Thyroid gland (tissue), 4 donors: Measurements from ENCODE around the gene DLK2. TPM values are rescaled to one million over a fixed set of nuclear protein-coding genes. Genes with fewer than 3 reads are reported as not detected.
A peak's percentile ranks its signal among the peaks of the same experiment; 100 is the strongest.

Experiments
- DNase-seq, 2 donors: peaks; one replicate each; pipeline ENCODE4 v3.0.0-alpha.2; 2019
- H3K27ac ChIP-seq, 3 donors: fragments of 200-600 bp; sonication (generic); 1 replicate in 2 of 3; 2 replicates in 1 of 3; pipeline ENCODE4 v1.5.1; 2016 to 2019; ENCODE audit warnings: mild to moderate bottlenecking in 1 of 3, moderate library complexity in 1 of 3
- H3K27me3 ChIP-seq: fragments of 200-600 bp; sonication (generic); one replicate; pipeline ENCODE4 v1.5.1; 2019
- H3K36me3 ChIP-seq, 2 donors: fragments of 200-600 bp; sonication (generic); one replicate each; pipeline ENCODE4 v1.5.1; 2016 to 2019
- H3K4me1 ChIP-seq, 2 donors: fragments of 200-600 bp; sonication (generic); one replicate each; pipeline ENCODE4 v1.5.1; 2017 to 2019
- H3K4me3 ChIP-seq, 3 donors: fragments of 200-600 bp; sonication (generic); replicated peaks in 1 of 3; 1 replicate in 2 of 3; 2 replicates in 1 of 3; pipeline ENCODE4 v1.5.1; 2016; ENCODE audit warnings: mild to moderate bottlenecking in 1 of 3
- H3K9me3 ChIP-seq: fragments of 200-600 bp; sonication (generic); one replicate; pipeline ENCODE4 v1.5.1; 2017
- CTCF ChIP-seq, 6 experiments: fragments of 200-600 bp in 3 of 6; fragments of 450-650 bp in 3 of 6; sonication (generic) in 3 of 6; IDR thresholded peaks; one replicate each; pipeline ENCODE4 v1.5.1; 2016 to 2019; ENCODE audit warnings: antibody characterized with exemption in 6 of 6, mild to moderate bottlenecking in 2 of 6, inconsistent platforms in 1 of 6, moderate library complexity in 1 of 6
- POLR2A ChIP-seq, 2 donors: fragments of 450-650 bp; IDR thresholded peaks; one replicate each; pipeline ENCODE4 v1.6.1; 2017; ENCODE audit warnings: antibody characterized with exemption in 2 of 2, mild to moderate bottlenecking in 2 of 2, moderate library complexity in 1 of 2
- WGBS, 2 donors: methylation state at CpG; one replicate each; pipeline ENCODE4 v1.1.5; 2017; 5-methylcytosine and 5-hydroxymethylcytosine counted together
- intact Hi-C: fragments of 100-400 bp; cut with DNase I; formaldehyde crosslinking; loops from one replicate; pipeline ENCODE4 v1.15.1; 2023
- total RNA-seq, 4 donors: library from RNA; depleted of rRNA; stranded (reverse); fragments of >200 nt; gene quantifications; one replicate each; pipeline ENCODE4 v1.2.3, GENCODE V29; 2016

DLK2 gene
- total RNA-seq, 4 donors from 2014 or later, result 0.89 to 1.3 (median 1.3) TPM; not detected in 1

DNA sequence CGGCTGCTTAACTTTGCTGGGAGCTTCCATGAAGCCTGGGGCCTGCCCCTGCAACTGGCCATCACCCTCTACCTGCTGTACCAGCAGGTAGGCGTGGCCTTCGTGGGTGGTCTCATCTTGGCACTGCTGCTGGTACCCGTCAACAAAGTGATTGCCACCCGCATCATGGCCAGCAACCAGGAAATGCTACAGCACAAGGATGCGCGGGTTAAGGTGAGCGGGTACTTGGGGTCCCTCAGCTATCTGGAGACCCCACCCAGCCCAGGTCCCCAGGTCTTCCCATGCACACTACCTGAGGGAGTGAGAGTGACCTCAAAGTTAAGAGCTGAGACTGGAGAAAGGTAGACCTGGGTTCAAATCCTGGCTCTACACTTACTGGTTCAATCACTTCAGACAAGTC lies 22.2 kb downstream of the DLK2 start:
- peaks cover 6 to 9% of the 10 kb centered on the region in 2 donors for H3K36me3 ChIP-seq
- no peaks in the 10 kb centered on the region for H3K27me3 ChIP-seq
- TF ChIP-seq POLR2A (IDR thresholded peaks at IDR 0.05), result no peak
- no peak for TF ChIP-seq CTCF (IDR thresholded peaks at IDR 0.05)
- no peak overlapping the region for H3K27ac ChIP-seq
- no peak overlapping the region for H3K4me3 ChIP-seq
- H3K4me1 ChIP-seq, result peaks cover 28 to 37% of the 10 kb centered on the region in 2 donors
- no peak for DNase-seq
- intact Hi-C loops, result no loop called here
- WGBS, 2 donors, result 35 to 85% methylated on average over 2 to 4 of the region's 8 CpGs
- no peaks in the 10 kb centered on the region for H3K9me3 ChIP-seq

DNA sequence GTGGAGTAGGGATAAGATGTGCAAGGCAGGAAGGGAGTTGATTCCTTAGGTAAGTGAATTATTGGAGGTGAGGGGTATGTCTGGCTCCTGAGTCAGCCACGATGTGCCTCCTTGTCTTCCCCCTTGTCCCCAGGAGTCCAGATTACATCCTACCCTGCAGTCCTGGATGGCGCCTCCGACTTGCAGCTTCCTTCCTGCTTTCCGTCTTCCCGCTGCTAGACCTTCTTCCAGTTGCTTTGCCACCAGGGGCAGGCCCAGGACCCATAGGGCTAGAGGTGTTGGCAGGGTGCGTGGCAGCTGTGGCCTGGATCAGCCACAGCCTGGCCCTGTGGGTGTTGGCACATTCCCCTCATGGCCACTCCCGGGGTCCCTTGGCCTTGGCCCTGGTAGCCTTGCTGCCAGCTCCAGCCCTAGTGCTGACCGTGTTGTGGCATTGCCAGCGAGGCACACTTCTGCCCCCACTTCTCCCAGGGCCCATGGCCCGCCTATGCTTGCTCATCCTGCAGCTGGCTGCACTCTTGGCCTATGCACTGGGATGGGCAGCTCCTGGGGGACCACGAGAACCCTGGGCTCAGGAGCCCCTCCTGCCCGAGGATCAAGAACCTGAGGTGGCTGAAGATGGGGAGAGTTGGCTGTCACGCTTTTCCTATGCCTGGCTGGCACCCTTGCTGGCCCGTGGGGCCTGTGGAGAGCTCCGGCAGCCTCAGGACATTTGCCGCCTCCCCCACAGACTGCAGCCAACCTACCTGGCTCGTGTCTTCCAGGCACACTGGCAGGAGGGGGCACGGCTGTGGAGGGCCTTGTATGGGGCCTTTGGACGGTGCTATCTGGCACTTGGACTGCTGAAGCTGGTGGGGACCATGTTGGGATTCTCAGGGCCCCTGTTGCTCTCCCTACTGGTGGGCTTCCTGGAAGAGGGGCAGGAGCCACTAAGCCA lies 23.1 kb downstream of the DLK2 start:
- intact Hi-C loops, result no loop called here
- TF ChIP-seq CTCF (IDR thresholded peaks at IDR 0.05) (no peak), POLR2A (IDR thresholded peaks at IDR 0.05) (no peak)
- 96% methylated on average over 6 to 10 of the region's 19 CpGs for WGBS, 2 donors

GRCh38 chr6:43428874-43429273 lies 26.5 kb downstream of the DLK2 start:
- Histone ChIP-seq H3K4me3 (peak overlapping the region in 1 of 3 donors; percentile 75), H3K4me1 (peaks cover 10 to 14% of the 10 kb centered on the region in 2 donors), H3K36me3 (peaks cover 6 to 9% of the 10 kb centered on the region in 2 donors), H3K9me3 (no peaks in the 10 kb centered on the region), H3K27ac (no peak overlapping the region), H3K27me3 (no peaks in the 10 kb centered on the region)
- DNase-seq, result no peak
- TF ChIP-seq CTCF (IDR thresholded peaks at IDR 0.05) (no peak), POLR2A (IDR thresholded peaks at IDR 0.05) (no peak)
- WGBS, 2 donors, result 88 to 91% methylated on average over 3 of the region's 3 CpGs
- intact Hi-C loops, result loop anchor here (10.0 kb wide), 1 partner anchor 54 kb away; no protein-coding TSS in a partner anchor

More for the DNA sequence above, 23.1 kb downstream of the DLK2 start:
- no peaks in the 10 kb centered on the region for H3K9me3 ChIP-seq
- peaks cover 23 to 28% of the 10 kb centered on the region in 2 donors for H3K4me1 ChIP-seq
- DNase-seq, result no peak
- peaks cover 6 to 9% of the 10 kb centered on the region in 2 donors for H3K36me3 ChIP-seq
- H3K4me3 ChIP-seq, result no peak overlapping the region
- no peak overlapping the region for H3K27ac ChIP-seq
- H3K27me3 ChIP-seq, result no peaks in the 10 kb centered on the region

DNA sequence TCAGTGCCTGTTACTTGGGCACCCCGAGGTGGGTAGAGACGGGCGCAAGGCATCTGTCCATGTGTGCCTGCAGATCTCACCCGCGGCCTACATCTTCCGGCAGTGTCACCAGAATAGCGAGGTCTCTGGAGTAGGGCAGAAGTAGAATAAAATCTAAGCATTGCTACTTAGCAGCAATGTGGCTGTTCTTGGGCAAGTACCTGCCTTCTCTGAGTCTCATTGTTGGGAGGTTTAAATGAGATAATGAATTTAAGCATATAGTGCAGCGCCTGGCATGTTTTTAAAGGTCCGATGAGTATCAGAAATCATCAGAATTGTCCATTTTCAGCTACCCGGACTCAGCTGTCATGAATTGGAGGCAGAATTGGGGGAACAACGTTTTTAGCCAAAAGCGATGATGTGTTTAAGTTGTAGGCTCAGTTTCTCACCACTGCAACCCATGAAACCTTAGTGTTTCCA lies 27.2 kb downstream of the DLK2 start:
- Histone ChIP-seq H3K27ac (peak overlapping the region; percentile 54 to 83 (median 81)), H3K9me3 (no peaks in the 10 kb centered on the region), H3K4me3 (peak overlapping the region; percentile 67 to 91 (median 75)), H3K27me3 (no peaks in the 10 kb centered on the region), H3K36me3 (peaks cover under 1 to 7% of the 10 kb centered on the region in 2 donors), H3K4me1 (peaks cover 10 to 14% of the 10 kb centered on the region in 2 donors)
- DNase-seq, result no peak
- intact Hi-C loops, result loop anchor here (10.0 kb wide), 1 partner anchor 53 kb away; no protein-coding TSS in a partner anchor
- WGBS, 2 donors, result 16 to 20% methylated on average over 11 to 12 of the region's 12 CpGs
- TF ChIP-seq POLR2A (IDR thresholded peaks at IDR 0.05), result no peak
- TF ChIP-seq CTCF (IDR thresholded peaks at IDR 0.05), result no peak
